Measurements from ENCODE around the gene ASIC2.
A peak's percentile ranks its signal among the peaks of the same experiment; 100 is the strongest.

ASIC2 gene

GRCh38 chr17:33055746-33056145, 237.3 kb downstream of the ASIC2 start:
- no peak for DNase-seq

- DNase-seq = no peak
These were observed 237.9 kb downstream of the ASIC2 start for GRCh38 chr17:33055171-33055611.

GRCh38 chr17:33054412-33054811, 238.7 kb downstream of the ASIC2 start:
- DNase-seq = no peak

GRCh38 chr17:33053676-33054075, 239.4 kb downstream of the ASIC2 start:
- no peak for DNase-seq

- no peak for DNase-seq
These were observed 240.2 kb downstream of the ASIC2 start for GRCh38 chr17:33052856-33053255.

GRCh38 chr17:33050611-33051140, 242.4 kb downstream of the ASIC2 start:
- DNase-seq = no peak

- DNase-seq = peak; percentile 2
These were observed 243.2 kb downstream of the ASIC2 start for GRCh38 chr17:33049781-33050414.

GRCh38 chr17:33046361-33047255, 246.5 kb downstream of the ASIC2 start:
- no peak for DNase-seq

- DNase-seq = no peak
These were observed 247.9 kb downstream of the ASIC2 start for GRCh38 chr17:33045216-33045615.

GRCh38 chr17:33044771-33045170, 248.3 kb downstream of the ASIC2 start:
- no peak for DNase-seq

- no peak for DNase-seq
These were observed 252.6 kb downstream of the ASIC2 start for GRCh38 chr17:33040461-33040860.

- DNase-seq = no peak
These were observed 253.2 kb downstream of the ASIC2 start for GRCh38 chr17:33039874-33040273.

- DNase-seq = peak; percentile 46
These were observed 254.4 kb downstream of the ASIC2 start for GRCh38 chr17:33038740-33039139.

- DNase-seq = no peak
These were observed 259.9 kb downstream of the ASIC2 start for GRCh38 chr17:33033176-33033575.

GRCh38 chr17:33028778-33029177, 264.3 kb downstream of the ASIC2 start:
- DNase-seq = no peak

- DNase-seq = no peak
These were observed 265.0 kb downstream of the ASIC2 start for GRCh38 chr17:33028061-33028460.

GRCh38 chr17:33024688-33025486, 268.2 kb downstream of the ASIC2 start:
- no peak for DNase-seq

- no peak for DNase-seq
These were observed 269.3 kb downstream of the ASIC2 start for GRCh38 chr17:33023790-33024189.

GRCh38 chr17:33021731-33022408, 271.2 kb downstream of the ASIC2 start:
- no peak for DNase-seq

- no peak for DNase-seq
These were observed 273.8 kb downstream of the ASIC2 start for GRCh38 chr17:33019161-33019890.

GRCh38 chr17:33017366-33017765, 275.7 kb downstream of the ASIC2 start:
- no peak for DNase-seq

- no peak for DNase-seq
These were observed 276.2 kb downstream of the ASIC2 start for GRCh38 chr17:33016920-33017319.

All from midbrain (tissue), 1 donor.